NCI-H1436 (cell line): Measurements from ENCODE around the gene OR10H1.
"Not testable (repeated sequence)": the region's sequence is repeated elsewhere in the genome, so short reads cannot be mapped to it uniquely, and the experiment has no call there.

ENCODE experiments used
- DNase-seq: peaks from one replicate; lab custom pipeline; 2025; lab: John Stamatoyannopoulos, UW

OR10H1 gene, protein sequence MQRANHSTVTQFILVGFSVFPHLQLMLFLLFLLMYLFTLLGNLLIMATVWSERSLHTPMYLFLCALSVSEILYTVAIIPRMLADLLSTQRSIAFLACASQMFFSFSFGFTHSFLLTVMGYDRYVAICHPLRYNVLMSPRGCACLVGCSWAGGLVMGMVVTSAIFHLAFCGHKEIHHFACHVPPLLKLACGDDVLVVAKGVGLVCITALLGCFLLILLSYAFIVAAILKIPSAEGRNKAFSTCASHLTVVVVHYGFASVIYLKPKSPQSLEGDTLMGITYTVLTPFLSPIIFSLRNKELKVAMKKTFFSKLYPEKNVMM

DNA sequence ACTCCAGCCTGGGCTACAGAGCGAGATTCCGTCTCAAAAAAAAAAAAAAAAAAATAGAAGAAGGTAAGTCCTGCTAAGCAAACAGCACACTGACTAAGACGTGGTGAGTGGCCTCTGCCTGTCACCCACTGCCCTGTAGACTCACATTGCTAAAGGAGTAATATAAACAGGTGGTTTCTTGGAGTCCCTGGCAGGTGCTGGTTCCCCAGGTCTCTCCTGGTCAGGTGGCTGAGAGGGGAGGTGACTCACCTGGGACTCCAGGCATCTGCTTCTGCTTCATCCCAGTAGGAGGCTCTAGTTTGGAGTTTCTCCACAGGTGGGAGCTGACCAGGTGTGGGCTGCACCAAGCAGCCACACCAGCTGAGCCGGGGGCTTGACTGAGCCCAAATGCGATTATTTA, at the start of gene OR10H1:
Gene OR10H1 (minus strand): TSS at position 359 of the 400 bp plus-strand sequence. CDS start 7,627 bp downstream, outside the sequence.
- DNase-seq = no peak

DNA sequence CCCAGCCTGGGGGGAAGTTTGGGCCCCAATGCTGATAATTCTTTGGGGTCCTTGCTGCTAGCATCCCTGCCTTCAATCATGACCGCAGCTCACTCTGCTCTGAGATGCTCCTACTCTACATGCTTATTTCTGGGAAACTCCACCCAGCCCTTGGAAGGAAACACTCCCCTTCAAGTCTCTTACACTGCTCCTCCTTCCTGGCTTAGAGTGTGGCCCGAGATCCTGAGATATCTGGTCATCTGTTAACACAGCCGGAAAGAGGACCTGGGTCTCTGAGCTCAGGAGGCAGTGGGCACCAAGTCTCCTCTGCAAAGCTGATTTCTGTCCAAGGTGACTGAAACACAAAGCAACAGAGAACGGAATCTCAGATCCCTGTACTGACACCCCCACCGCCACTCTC, 49.4 kb upstream of the OR10H1 start:
- no peak for DNase-seq

DNA sequence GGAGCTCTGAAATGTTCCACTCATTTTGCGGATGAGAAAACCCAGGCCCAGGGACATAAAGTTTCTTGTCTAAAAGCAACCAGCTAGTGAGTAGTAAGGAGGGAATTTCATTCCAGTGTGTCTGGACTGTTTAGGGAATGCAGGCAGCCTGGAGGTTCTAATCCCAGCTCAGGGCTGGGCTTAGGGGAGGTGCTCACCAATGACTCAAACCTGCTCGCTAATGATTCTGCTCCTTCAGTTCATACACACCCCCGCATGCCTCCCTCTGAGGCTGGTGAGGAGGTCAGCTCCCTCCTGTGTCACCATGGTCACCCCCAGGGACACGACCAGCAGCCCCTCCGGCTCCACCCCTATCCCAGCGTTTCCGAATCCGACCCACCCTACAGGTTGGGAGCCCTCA, 47.8 kb upstream of the OR10H1 start:
- DNase-seq = no peak

DNA sequence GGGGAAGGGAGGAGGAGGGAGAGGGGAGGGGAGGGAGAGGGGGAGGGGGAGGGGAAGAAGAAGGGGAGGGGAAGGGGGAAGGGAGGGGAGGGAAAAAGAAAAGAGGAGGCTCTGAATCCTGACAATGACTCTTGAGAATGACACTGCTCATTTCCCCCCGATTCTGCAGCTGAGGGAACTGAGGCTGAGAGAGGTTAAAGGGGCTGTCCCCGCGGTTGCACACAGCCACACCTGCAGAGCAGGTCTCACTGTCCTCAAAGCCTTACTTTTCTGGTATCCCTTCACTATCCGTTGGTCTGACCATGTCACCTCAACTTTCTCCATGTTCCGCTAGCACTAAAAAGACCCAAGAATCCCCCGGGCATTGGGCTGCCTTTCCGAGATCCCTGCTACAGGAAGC, 47.0 kb upstream of the OR10H1 start:
- no peak for DNase-seq

DNA sequence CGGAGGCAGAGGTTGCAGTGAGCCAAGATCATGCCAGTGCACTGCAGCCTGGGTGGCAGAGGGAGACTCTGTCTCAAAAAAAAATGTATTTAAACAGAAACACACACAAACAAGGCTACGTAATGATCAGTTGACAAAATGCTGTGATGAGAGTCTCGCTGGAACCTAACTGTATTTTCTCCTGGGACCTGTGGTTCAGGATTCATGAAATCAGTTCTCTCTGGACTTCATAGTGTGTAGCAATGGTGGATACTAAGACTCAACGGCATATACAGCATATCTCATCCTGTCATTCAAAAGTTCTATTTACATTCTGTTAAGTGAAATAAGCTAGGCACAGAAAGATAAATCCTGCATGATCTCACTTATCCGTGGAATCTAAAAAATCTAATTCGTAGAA, 45.1 kb upstream of the OR10H1 start:
- no peak for DNase-seq

DNA sequence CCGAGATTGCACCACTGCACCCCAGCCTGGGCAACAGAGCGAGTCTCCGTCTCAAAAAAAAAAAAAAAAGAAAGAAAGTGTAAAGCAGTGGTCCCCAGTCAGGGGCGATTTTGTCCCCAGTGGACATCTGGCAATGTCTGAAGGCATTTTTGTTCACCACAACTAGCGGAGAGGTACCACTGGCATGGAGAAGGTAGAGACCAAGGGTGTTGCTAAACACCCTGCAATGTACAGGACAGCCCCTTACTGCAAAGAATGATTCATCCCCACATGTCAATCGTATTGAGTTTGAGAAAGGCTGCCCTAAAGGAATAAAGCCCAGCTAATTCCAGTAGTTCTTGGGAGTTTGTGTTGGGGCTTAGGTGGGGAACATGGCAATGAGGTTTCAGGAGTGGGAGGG, 43.7 kb upstream of the OR10H1 start:
- no peak for DNase-seq

DNA sequence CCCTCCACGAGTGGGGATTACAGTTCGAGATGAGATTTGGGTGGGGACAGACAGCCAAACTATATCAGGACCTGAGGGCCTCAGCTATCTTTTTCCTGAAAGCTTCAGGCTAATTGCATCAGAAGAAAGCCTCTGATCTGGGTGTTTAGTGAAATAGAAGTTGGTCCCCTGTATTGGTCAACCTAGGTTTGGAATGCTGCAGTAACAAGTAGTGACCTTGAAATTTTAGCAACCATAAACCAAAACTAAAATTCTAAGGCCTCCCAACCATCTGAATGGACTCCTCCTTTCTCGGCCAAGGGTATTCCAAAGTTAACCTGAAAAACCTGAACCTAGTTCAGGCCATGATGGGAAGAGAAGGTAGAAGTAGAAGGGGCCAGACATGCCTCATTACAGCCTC, 34.9 kb upstream of the OR10H1 start:
- no peak for DNase-seq

DNA sequence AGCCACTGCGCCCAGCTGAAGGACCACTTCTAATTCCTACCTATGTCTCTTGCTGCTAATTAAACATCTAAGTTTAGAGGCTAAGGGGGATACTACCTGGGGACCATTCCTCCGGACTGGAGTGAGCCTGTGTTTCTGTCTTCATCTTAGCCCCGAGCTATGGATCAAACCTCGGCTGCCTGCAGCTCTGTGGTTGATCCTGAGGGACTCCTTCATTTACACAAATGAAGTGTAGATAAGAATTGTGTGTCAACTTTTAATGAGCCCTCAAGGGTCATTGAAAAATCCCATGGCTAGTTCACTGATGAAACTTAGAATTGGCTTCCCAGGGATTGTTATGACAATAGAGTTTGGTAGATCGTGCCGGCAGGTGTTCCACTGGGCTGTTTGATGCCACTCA, 31.5 kb upstream of the OR10H1 start:
- DNase-seq = no peak

DNA sequence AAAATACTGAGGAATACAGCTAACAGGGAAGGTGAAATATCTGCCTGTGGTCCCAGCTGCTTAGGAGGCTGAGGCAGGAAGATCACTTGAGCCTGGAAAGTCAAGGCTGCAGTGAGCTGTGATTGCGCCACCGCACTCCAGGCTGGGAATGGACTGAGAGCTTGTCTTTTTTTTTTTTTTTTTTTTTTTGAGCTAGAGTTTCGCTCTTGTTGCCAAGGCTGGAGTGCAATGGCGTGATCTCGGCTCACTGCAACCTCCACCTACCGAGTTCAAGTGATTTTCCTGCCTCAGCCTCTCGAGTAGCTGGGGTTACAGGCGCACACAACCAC, 28.4 kb upstream of the OR10H1 start:
- DNase-seq = not testable (repeated sequence)

DNA sequence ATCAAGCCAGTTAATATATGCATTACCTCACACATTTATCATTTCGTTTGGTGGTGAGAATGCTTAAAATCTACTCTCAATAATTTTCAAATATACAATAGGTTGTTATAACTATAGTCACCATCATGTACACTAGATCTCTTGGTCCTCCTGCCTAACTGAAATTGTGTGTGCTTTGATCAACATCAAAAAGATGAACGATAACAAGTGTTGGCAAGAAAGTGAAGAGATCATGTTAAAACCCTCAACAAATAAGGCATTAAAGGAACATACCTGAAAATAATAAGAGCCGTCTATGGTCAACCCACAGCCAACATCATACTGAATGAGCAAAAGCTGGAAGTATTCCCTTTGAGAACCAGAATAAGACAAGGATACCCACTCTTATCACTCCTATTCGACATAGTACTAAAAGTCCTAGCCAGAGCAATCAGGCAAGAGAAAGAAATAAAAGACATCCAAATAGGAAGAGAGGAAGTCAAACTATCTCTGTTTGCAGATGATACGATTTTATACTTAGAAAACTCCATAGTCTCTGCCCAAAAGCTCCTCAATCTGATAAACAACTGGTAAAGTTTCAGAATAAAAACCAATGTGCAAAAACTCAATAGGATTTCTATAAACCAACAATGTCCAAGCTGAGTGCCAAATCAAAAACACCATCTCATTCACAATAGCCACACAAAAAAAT, 27.9 kb upstream of the OR10H1 start:
- no peak for DNase-seq

DNA sequence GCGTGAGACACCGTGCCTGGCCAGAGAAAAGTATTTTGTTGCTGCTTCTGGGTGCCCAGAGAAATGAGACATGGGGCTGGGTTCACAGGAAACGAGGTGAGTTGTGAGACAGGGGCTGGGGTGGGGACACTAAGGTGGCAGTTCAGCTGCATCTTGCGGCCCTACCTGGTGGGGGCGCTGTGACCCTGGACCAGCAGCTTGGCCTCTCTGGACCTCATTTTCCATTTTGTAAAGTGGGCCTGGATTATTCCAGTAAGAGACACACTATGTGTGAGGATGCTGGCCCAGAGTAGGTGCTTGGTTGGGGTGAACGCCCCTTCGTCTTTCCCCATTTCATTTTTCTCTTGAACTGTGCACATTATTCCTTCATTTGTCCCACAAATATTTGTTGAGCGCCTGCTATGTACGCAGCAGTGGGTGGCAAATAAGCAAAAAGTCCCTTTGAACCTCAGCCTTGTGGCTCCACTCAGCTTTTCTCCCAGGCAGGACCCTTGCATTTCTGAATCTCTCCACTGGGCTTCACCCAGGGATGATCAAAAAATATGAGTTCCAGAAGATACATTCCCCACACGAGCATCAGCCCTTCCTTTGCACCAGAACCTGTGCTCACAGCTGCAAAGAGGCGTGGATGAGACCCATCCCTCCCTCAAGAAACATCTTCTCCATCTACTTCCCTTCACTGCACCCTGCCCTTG, 26.6 kb upstream of the OR10H1 start:
- DNase-seq = no peak

DNA sequence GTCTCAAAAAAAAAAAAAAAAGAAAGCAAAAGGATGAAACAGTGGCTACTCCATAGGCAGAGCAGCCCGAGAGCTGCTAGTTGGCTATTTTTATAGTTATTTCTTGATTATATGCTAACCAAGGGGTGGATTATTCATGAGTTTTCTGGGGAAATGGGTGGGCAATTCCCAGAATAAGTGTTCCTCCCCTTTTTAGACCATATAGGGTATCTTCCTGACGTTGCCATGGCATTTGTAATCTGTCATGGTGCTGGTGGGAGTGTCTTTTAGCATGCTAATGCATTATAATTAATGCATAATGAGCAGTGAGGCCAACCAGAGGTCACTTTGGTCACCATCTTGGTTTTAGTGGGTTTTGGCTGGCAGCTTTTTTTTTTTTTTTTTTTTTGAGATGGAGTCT, 25.4 kb upstream of the OR10H1 start:
- no peak for DNase-seq

DNA sequence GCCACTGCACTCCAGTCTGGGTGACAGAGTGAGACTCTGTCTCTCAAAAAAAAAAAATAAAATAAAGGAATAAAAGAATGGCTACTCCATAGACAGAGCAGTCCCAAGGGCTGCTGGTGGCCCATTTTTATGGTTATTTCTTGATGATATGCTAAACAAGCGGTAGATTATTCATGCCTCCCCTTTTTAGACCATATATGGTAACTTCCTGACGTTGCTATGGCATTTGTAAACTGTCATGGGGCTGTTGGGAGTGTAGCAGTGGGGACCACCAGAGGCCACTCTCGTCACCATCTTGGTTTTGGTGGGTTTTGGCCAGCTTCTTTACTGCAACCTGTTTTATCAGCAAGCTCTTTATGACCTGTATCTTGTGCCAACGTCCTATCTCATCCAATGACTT, 24.4 kb upstream of the OR10H1 start:
- DNase-seq = not testable (repeated sequence)

DNA sequence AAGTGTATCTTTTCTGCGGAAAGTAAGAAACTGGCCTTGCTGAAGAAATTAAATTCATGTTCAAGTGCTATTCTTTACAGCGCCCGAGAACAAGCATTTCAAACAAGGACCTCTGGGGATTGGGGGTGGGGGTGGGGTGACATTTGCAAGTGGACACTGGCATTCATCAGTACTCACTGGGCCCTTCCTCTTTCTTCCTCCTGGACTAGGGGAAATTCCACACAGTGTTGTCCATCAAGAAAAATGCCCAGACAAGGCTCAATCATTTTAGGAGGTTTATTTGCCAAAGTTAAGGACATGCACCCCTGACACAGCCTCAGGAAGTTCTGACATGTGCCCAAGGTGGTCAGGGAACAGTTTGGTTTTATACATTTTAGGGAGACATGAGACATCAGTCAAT, 22.9 kb upstream of the OR10H1 start:
- DNase-seq = no peak

DNA sequence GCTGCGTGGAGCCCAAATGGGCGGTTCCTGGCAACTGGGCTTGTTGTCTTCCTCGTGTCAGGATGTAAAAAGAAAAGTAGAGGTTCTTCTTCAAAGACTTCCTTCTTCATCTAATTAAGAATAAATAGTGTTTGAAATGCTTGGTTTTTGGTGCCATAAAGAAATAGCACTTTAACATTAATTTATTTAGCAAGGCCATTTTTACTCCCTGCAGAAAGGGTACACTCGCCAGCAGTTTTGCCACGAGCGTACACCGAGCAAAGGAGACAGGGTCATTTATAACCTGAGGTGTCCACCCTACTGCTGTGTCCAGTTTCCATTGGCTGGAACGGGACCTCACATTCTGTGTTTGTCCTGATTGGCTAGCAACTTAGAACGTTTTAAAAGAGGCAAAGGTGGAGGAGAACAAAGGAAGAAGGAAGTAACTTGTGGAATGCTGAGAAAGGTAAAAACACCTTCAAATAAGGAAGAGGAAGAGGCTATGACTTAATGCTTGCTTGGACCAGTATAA, 21.8 kb upstream of the OR10H1 start:
- DNase-seq = no peak

DNA sequence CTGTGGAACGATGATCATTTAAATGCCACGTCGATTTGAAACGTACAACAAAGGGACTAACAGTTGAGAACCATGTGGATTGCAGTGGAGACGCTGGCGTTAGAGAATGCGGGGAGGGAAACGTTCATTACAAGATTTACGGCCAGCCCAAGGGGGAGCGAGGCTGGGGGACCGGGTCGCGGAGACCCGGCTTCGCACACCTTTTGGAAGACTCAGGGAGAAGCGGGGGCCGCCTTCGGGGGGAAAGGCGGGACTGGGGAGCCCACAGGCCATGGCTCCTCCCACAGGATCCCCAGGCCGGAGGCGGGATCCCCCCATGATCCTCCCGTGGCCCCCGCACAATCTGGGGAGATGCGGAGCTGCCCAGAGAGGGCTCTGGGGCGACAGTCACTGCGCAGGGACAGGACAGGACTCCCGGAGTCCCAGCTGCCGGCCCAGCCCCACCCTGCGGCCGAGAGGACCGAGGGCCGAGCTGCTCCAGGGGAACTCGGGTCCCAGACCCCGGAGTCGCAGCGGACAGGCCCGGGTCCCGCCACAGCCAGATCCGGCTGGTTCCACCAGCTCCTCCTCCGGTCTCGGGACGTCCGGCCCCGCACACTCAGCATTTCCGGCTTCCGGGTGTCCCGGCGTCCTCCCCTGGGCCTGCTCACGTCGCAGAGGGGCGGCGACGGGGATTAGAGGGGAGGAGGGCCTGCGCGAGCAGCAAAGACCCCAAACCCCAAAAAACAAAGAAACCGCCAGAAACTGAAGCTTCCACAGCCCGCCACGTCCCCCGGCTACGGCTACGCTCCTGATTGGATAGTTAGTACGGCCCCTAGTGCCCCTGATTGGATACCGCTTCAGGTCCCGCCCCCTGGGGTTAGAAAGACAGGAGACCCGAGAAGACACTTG, 21.1 kb upstream of the OR10H1 start:
- DNase-seq = peak; percentile 78

DNA sequence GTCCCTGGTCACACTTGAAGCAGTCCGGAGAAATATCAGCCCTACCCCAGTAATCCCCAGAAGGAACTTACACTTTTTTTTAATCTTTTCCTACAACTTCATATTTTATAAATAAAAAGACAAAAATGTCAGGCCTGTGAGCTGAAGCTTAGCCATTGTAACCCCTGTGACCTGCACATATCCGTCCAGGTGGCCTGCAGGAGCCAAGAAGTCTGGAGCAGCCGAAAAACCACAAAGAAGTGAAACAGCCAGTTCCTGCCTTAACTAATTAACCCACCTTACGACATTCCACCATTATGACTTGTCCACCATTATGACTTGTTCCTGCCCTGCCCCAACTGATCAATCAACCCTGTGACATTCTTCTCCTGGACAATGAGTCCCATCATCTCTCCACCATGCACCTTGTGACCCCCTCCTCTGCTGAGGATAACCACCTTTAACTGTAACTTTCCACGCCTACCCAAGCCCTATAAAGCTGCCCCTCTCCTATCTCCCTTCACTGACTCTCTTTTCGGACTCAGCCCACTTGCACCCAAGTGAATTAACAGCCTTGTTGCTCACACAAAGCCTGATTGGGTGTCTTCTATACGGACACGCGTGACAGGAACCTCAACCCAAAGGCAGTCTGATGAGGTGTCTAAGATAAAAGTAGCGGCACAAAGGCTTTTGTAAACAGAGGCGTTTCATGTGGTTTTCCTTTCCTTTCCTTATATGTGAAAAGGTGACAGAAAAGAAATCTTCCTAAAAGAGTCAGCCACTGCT, 20.3 kb upstream of the OR10H1 start:
- DNase-seq = not testable (repeated sequence)

DNA sequence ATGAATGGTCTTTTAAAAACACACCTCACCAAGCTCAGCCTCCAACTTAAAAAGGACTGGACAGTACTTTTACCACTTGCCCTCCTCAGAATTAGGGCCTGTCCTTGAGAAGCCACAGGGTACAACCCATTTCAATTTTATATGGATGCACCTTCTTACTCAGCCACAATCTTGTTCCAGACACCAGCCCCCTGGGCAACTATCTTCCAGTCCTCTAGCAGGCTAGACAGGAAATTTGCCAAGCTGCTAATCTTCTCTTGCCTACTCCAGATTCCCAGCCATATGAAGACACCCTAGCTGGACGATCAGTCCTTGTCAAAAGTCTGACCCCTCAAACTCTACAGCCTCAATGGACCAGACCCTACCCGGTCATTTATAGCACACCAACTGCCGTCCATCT, 18.8 kb upstream of the OR10H1 start:
- not testable (repeated sequence) for DNase-seq

DNA sequence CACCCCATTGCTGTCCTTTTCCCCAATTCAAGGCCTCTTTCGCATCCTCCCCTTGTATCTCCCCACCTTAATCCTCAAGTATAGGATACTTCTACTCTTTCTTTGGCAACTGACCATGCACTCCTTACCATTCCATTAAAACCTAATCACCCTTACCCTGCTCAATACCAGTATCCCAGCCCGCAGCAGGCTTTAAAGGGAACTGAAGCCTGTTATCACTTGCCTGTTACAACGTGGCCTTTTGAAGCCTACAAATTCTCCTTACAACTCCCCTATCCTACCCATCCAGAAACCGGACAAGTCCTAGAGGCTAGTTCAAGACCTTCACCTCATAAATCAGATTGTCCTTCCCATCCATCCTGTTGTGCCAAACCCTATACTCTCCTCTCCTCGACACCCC, 16.2 kb upstream of the OR10H1 start:
- DNase-seq = no peak

DNA sequence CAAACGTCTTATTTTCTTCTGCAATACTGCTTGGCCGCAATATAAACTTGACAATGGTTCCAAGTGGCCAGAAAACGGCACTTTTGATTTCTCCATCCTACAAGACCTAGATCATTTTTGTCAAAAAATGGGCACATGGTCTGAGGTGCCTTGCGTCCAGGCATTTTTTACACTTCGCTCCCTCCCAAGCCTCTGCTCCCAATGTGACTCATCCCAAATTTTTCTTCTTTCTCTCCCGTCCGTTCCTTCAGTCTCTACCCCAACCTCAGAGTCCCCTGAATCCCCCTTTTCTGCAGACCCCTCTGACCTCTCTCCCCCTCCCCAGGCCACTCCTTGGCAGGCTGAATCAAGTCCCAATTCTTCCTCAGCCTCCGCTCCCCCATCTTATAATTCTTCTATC, 14.3 kb upstream of the OR10H1 start:
- DNase-seq = no peak

DNA sequence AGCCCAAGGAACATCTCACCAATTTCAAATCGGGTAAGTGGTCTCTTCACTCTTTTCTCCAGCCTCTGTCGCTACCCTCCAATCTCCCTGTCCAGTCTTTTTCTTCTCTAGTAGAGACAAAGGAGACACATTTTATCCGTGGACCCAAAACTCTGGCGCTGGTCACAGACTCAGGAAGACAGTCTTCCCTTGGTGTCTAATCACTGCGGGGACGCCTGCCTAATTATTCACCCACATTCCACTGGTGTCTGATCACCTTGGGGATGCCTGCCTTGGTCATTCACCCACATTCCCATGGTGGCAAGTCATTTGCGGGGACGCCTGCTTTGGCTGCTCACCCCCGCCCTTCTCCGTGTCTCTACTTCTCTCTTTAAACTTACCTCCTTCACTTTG, 13.8 kb upstream of the OR10H1 start:
- no peak for DNase-seq
